Measurements from ENCODE around the gene ACACA. TPM values are rescaled to one million over a fixed set of nuclear protein-coding genes. Genes with fewer than 3 reads are reported as not detected.

Gene ACACA
- total and polyA plus RNA-seq, 9 donors: 10.9 to 104 (median 37.9) TPM

DNA sequence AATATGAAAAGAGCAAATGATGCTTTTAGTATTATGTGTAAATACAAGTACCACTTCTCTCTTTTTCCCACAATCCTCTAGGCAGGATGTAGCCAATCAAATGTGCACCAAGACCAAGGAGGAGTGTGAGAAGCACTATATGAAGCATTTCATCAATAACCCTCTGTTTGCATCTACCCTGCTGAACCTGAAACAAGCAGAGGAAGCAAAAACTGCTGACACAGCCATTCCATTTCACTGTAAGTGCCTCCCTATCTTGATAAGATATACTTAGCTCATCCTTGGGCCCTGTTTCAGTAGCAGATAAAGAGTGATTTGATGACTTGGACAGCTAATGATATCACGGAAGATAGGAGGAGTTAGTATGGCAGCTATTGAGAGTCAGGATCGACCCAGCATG is 33.8 kb upstream of the ACACA start:
- WGBS, 3 donors: 90 to 97% (median 96%) methylated on average over 2 of the region's 2 CpGs

DNA sequence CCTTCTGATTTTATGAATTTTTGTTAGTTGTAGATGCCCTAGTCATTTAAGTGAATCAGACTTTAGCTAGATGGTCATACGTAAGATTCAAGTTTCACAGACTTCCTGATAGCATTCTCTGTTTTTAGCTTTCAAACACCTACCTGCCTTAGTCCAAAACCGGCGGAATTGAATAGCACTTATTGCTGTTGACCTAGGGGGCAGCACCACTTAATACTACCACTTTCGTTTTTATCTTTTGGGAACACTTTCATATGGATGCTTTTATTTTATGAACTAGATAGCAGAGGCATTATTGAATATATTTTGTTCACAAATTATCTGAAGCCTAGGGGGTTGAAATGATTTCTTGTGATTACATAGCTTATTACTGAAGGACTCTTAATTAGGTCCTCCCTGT is 31.5 kb upstream of the ACACA start:
- Histone ChIP-seq H3K9me3 (no peaks in the 10 kb centered on the region), H3K4me1 (ENCODE audit: insufficient read depth) (no peaks in the 10 kb centered on the region), H3K27ac (no peak overlapping the region), H3K36me3 (no peaks in the 10 kb centered on the region), H3K27me3 (no peaks in the 10 kb centered on the region), H3K4me3 (no peak overlapping the region)
- intact Hi-C loops (cut with DNase I): no loop called here
- DNase-seq: no peak
- WGBS, 3 donors: 75 to 79% (median 78%) methylated on average over 4 of the region's 4 CpGs
- TF ChIP-seq EP300 (IDR thresholded peaks at IDR 0.05) (no peak), POLR2A (IDR thresholded peaks at IDR 0.05) (no peak)
- TF ChIP-seq, protein P1, sequence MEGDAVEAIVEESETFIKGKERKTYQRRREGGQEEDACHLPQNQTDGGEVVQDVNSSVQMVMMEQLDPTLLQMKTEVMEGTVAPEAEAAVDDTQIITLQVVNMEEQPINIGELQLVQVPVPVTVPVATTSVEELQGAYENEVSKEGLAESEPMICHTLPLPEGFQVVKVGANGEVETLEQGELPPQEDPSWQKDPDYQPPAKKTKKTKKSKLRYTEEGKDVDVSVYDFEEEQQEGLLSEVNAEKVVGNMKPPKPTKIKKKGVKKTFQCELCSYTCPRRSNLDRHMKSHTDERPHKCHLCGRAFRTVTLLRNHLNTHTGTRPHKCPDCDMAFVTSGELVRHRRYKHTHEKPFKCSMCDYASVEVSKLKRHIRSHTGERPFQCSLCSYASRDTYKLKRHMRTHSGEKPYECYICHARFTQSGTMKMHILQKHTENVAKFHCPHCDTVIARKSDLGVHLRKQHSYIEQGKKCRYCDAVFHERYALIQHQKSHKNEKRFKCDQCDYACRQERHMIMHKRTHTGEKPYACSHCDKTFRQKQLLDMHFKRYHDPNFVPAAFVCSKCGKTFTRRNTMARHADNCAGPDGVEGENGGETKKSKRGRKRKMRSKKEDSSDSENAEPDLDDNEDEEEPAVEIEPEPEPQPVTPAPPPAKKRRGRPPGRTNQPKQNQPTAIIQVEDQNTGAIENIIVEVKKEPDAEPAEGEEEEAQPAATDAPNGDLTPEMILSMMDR (IDR thresholded peaks at IDR 0.05): no peak

More for the DNA sequence above, 33.8 kb upstream of the ACACA start:
- intact Hi-C loops (cut with DNase I): loop anchor here in 1 of 4 donors (10.0 kb wide), 1 partner anchor 66 kb away; the partner anchor contains the start of gene C17orf78
- Histone ChIP-seq H3K36me3 (no peaks in the 10 kb centered on the region), H3K27ac (no peak overlapping the region), H3K4me1 (ENCODE audit: insufficient read depth) (no peaks in the 10 kb centered on the region), H3K9me3 (no peaks in the 10 kb centered on the region), H3K4me3 (no peak overlapping the region), H3K27me3 (no peaks in the 10 kb centered on the region)
- no peak for DNase-seq
- TF ChIP-seq, protein P1 (IDR thresholded peaks at IDR 0.05): no peak

DNA sequence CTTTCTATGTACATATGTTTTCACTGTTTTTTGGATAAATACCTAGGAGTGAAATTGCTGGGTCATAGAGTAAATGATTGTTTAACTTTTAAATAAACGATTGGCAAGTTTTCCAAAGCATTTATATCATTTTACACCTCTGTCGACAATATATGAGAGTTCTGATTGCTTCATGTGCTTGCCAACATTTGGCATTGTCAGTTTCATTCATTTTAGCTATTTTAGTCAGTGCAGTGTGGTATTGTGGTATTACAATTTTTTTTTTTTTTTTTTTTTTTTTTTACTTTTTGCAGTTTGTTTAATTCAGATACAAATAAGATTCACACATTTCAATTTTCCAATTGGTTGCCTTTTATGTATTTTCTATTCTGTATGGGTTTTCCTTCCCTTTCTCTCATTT is 26.0 kb upstream of the ACACA start:
- intact Hi-C loops (cut with DNase I): no loop called here
- 87 to 95% (median 91%) methylated on average over 2 of the region's 2 CpGs for WGBS, 3 donors

DNA sequence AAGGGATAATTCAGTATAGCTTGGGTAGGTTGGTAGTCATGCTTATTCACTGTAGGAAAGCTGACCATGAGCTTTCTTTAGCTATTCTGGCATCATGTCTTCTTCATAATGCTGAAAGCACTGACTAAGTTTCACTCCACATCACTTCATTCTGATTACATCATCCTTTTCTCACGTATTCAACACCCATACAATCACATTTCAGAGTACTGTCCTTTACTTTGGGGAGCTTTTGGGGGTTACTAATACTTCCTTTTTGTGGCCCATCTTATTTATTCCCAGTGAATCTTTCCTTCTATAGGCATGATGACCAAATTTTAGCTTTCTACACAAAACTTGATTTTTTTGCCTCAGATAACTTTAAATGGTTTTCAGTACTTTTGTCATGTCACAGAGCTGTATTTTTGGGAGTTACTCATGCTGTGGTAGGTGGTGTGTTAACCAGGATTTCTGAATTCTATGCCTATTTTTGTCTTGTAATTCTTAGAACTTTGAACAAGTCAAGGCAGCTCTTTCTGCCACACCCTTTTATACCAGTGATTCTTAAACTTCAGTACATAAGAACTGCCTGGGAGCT is 23.5 kb upstream of the ACACA start:
- Histone ChIP-seq H3K4me1 (ENCODE audit: insufficient read depth) (no peaks in the 10 kb centered on the region), H3K9me3 (no peaks in the 10 kb centered on the region), H3K4me3 (no peak overlapping the region), H3K27me3 (no peaks in the 10 kb centered on the region), H3K27ac (no peak overlapping the region), H3K36me3 (no peaks in the 10 kb centered on the region)
- intact Hi-C loops (cut with DNase I): no loop called here
- TF ChIP-seq EP300 (IDR thresholded peaks at IDR 0.05) (no peak), POLR2A (IDR thresholded peaks at IDR 0.05) (no peak)
- TF ChIP-seq, protein P1 (IDR thresholded peaks at IDR 0.05): no peak
- WGBS, 3 donors: 41 to 73% (median 66%) methylated on average over 1 of the region's 1 CpG
- no peak for DNase-seq

More for the DNA sequence above, 26.0 kb upstream of the ACACA start:
- TF ChIP-seq EP300 (IDR thresholded peaks at IDR 0.05): no peak
- TF ChIP-seq, protein P1 (IDR thresholded peaks at IDR 0.05): no peak
- TF ChIP-seq POLR2A (IDR thresholded peaks at IDR 0.05): no peak
- Histone ChIP-seq H3K9me3 (no peaks in the 10 kb centered on the region), H3K36me3 (no peaks in the 10 kb centered on the region), H3K27me3 (no peaks in the 10 kb centered on the region), H3K4me1 (ENCODE audit: insufficient read depth) (no peaks in the 10 kb centered on the region), H3K4me3 (no peak overlapping the region), H3K27ac (no peak overlapping the region)
- DNase-seq: no peak

Measured in ovary (tissue), 9 donors.